Cardiac septum (tissue), 1 donor: ENCODE measurements around the gene PHOSPHO1. TPM values are rescaled to one million over a fixed set of nuclear protein-coding genes. Genes with fewer than 3 reads are reported as not detected.

Experiments
- DNase-seq: peaks from one replicate; pipeline ENCODE4 v3.0.0-alpha.2; 2020; ENCODE audit warnings: low spot score
- intact Hi-C: fragments of 100-400 bp; cut with DNase I; formaldehyde crosslinking; loops from one replicate; pipeline ENCODE4 v1.14.0; 2022
- total RNA-seq: library from RNA; stranded (reverse); fragmentation: NEBNext Ultra II Directional; extraction: Animal tissue kit (Norgen Biotek cat#: 25700); gene quantifications from one replicate; pipeline ENCODE4 v1.2.1, GENCODE V29; 2021
- donor health status: DM: no; HTN: no; CAD: no.

PHOSPHO1 gene
- total RNA-seq, 1 donor from 2014 or later: 3.8 TPM

DNA sequence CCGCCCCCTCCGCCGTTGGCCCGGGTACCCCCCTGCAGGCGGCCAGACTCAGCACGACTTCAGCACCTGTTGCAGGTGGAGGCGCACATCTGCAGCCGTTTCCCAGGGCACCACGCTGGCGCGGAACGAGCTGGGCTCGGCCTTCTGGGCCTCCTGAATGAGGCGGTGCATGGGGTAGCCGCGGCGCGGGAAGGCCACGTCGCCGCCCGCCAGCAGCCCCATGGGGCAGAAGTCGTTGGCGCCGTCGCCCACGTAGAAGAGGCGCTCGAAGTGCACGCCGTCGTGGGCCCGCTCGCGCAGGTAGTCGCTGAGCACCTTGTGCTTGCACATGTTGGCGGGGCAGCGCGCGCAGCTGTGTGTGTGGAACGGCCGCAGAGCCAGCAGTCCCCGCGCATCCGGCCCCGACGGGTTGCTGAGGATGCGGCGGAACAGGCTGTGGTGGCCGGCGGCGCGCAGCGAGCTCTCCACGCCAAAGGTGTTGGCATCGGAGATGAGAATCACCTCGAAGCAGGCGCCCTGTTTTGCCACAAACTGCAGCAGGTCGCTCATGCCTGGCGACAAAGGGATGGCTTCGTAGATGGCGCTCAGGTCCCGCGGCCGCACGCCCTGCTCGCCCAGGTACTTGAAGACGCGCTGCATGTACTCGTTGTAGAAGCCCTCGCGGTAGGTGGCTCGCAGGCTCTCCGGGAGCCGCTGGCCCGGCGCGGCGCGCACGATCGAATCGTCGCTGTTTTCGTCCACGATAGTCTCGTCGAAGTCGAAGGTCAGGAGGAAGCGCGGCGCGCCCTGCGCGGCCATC lies 6.2 kb downstream of the PHOSPHO1 start:
- intact Hi-C loops: loop anchor here (5.0 kb wide), 1 partner anchor 42 kb away; no protein-coding TSS in a partner anchor

GRCh38 chr17:49223517-49224197 lies 6.9 kb downstream of the PHOSPHO1 start:
- peak; percentile 89 for DNase-seq
- intact Hi-C loops: loop anchor here (5.0 kb wide), 1 partner anchor 41 kb away; no protein-coding TSS in a partner anchor

More for the DNA sequence above, 6.2 kb downstream of the PHOSPHO1 start:
- DNase-seq: no peak

- intact Hi-C loops: loop anchor here (5.0 kb wide), 1 partner anchor 41 kb away; no protein-coding TSS in a partner anchor
- DNase-seq: no peak
Measured at GRCh38 chr17:49223168-49223516, 7.4 kb downstream of the PHOSPHO1 start.

DNA sequence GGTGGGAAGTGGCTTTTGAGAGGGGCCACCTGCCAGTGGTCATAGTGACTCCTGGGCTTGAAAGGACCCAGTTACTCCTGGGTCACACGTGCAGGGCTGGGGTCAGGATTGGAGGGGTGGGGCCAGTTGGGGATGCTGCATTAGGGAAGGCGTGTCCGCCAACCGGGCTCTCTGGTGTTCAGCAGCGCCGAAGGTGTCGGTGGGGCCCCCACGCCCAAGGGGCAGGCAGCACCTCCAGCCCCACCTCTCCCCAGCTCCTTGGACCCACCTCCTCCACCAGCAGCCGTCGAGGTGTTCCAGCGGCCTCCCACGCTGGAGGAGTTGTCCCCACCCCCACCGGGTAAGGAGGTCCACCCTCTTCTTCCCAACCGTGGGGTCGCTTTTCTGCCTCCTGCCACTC lies 10.6 kb downstream of the PHOSPHO1 start:
- DNase-seq: no peak
- intact Hi-C loops: loop anchor here (5.0 kb wide), 1 partner anchor 38 kb away; no protein-coding TSS in a partner anchor

DNA sequence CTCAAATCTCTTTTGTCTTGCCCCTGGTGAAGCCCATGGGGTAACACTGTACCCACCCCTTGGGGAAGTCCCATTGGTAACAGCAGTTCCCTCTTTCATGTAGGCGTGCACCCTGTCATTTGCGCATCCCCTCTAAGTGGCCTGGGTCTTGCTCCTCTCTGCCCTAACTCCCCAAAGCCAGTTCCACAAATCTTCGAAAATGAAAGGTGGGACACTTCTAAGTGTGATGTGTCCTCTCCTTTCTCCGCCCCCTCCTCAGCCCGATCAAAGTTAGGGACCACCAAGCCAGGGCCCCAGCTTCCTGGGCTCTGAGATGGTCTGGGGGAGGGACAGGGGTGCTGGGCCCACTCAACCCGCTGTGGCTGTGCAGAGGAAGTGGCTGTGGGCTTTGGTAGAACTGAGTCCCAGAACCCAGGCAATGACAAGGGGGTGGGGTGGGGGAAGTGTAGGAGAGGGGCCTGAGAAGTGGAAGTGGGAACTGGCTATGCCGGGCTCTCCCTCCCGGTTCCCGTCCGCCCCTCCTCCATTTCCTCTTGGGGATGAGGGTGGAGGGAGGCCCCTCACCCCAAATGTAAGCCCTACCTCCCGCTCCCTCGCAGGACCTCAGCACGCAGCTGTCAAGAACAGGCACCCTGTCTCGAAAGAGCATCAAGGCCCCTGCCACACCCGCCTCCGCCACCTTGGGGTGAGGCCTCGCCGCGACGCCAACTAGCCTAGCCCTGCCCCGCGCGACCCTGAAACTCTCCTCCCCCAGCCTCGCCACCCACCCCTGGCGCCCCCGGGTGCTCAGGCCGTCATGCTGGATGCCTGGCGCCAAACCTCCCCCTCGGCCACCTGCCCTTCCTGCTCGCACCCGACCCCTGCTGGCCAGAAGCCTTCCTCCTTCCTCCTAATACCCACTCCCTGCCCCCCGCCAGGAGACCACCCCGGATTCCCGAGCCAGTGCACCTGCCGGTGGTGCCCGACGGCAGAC lies 11.4 kb downstream of the PHOSPHO1 start:
- intact Hi-C loops: no loop called here
- DNase-seq: no peak

DNA sequence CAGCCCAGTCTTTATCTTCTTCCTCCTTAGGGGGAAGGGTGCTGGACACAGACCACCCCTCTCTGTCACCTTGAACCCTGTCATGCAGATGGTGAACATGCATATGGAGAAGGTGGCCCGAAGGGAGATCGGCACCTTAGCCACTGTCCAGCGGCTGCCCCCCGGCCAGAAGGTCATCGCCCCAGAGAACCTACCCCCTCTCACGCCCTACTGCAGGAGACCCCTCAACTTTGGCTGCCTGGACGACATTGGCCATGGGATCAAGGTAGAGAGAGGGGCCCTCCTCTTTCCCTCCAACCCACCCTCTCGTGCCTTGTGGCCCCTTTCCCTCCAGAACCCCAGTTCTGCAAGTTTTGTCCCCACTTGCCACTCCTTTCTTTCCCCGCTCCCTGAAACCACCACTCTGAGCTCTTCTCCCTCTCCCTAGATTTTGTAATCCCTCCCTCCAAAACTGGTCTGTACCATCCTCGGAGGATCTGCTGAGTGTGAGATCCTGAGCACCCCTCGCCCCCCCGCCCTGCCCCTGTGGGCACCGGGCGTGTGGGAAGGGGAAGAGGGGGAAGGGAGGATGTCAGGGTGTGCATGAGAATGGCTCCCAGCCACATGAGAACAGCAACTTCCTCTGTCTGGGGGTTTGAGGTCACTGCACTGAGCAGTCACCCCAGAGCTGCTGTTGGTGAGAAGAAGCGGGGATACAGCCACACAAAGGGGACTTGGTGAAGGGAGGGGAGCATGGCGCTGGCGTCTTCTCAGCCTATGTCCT lies 12.8 kb downstream of the PHOSPHO1 start:
- peak; percentile 88 for DNase-seq
- intact Hi-C loops: no loop called here

- DNase-seq: no peak
- intact Hi-C loops: no loop called here
Measured at GRCh38 chr17:49216953-49217650, 13.5 kb downstream of the PHOSPHO1 start.

- intact Hi-C loops: no loop called here
- no peak for DNase-seq
Measured at GRCh38 chr17:49216482-49216881, 14.1 kb downstream of the PHOSPHO1 start.

DNA sequence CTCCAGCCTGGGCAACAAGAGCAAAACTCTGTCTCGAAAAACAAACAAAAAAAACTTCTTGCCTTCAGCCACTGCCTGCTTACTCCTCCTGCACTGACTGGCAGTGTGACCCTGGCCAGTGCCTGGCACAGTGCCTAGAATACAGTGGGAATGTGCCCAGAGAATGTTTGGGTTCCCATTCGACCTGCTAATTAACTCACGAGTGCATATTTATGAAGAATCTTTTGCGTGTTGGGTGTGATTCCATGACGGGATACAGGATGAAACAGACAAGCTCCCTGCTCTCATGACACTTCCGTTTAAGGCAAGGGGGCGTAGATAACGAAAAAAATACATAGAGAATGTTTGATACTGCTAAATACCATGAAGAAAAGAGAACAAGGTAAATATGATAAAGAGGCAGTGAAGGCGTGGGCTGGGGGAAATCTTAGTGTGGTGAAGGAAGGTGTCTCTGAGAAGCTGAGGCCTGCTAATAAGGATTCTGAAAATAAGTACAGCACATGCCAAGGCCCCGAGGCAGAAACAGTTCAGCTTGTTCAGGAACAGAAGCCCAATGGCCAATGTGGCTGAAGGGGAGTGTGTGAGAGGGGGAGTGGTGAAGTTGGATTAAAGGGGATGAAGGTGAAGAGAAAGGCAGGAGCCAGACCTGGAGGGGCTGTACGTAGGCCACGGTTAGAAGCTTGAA lies 15.8 kb downstream of the PHOSPHO1 start:
- intact Hi-C loops: no loop called here
- no peak for DNase-seq

DNA sequence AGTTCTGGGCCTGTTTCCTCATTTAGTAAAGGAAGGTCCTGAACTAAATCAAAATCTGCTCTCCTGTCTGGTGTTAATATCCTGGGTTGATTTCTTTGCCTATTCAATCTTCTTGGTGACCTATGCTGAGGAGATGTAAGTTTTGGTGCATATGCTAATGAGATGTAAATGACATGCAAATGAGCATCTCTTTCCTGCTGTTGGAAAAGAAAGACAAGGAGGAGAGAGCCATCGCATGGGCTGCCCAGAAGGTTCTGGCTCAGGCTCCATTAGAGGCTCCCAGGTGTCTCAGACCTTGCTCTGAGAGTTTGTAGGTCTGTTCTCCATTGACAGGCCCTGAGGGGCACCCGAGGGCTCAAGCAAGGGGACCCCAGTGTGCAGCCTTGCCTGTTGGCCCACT lies 16.7 kb downstream of the PHOSPHO1 start:
- intact Hi-C loops: no loop called here
- DNase-seq: no peak

DNA sequence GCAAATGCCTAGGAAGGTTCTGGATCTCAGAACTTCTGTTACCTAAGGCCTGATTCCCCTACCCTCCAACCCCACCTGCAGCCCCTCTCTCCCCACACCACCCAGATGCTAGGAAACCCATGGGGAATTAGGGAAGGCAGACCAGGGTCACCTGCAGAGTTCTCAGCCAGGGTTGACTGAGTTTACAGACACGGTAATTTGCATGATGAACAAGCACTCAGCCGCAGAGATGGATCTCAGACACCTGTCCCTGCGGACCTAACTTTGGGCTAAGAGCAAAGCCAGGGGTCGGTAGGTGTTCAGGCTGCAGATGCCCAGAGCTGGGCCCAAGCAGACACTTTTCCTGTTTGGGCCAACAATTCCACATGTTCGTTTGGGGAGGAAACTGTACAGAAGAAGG lies 17.2 kb downstream of the PHOSPHO1 start:
- DNase-seq: no peak
- intact Hi-C loops: no loop called here

DNA sequence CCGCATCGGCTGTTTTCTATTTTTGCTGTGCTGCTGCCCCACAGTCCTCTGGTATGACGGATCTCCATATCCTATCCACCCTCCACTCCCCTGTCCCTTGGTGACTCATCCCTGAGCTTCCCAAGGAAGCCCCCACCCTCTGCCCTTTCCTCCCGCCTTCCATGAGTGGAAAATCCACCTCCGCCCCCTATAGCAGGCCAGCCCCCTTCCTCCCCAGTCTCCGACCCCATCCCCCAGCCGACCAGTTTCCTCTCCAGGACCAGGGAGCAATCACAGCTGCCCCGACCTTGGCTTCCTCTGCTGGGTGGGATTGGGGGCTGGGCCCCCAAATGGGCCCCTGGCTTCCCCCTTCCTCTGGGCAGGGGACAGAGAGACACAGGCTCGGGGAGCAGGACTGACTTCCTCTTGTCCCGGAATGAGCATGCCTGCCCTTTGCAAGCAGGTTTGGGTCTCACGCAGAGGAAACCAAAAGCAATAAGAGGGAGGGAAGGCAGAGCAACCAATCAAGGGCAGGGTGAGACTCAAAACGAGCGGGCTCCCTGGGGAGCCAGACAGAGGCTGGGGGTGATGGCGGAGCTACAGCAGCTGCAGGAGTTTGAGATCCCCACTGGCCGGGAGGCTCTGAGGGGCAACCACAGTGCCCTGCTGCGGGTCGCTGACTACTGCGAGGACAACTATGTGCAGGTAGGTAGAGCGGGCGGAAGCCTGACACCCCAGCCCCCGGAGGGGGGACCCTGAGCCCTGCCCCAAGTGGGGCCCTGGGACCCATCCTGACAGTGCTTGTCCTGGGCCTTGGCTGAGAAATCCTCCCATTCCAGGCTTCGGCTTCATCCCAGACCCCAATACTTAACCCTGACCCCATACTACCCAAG lies 20.2 kb downstream of the PHOSPHO1 start, which contains the start of the genes ABI3 and GNGT2:
TSS of gene ABI3 (plus strand) at position 550 of the 872 bp plus-strand sequence. CDS start at position 568, 18 bp downstream.
TSS of gene GNGT2 (minus strand) at position 417 of the 872 bp plus-strand sequence. CDS start 3,152 bp downstream, outside the sequence.
- no peak for DNase-seq

DNA sequence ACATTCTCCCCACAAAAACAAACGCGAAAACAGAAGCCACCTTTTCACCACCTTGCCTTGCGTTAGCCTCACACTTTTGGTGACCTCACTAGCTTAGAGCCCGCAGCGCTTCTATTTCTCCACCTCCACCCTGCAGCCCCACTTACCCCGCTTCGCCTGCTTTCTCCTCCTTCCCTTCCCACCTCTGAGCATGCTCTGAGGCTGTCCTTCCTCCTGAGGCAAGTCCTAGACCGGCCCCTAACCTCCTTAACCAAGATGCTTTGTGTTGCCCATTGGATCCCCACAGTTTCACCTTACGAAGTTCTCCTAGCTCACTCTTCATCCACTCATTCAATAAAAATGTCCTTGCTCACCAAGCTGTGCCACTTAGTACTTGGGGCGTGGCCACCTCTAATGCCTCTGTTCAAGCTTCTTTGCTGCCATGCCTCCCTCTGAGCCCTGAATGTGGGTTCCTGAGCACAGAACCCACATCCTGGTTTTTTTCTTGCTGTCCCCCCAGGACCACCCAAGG lies 21.5 kb downstream of the PHOSPHO1 start:
- no peak for DNase-seq
- intact Hi-C loops: no loop called here

More for the DNA sequence above, 20.2 kb downstream of the PHOSPHO1 start, which contains the start of the genes ABI3 and GNGT2:
- intact Hi-C loops: no loop called here

DNA sequence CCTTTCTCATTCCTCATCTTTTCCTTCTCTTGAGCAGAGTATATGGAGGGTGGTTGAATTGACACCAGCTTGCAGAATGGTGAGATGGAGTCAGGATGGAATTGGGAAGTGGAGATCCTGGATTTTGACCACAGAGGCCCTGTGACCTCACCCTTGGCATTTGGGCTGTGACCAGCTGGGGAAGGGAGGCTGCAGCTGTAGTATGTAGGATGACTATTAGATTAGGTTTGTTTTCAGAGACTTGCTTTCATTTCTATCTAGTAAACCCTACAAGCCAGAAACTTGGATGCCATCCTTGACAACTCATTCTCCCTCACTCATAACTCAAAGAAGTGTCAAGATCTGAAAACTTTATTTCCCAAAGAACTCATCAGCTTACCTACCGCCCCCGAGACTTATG lies 26.1 kb downstream of the PHOSPHO1 start:
- intact Hi-C loops: no loop called here
- DNase-seq: no peak

GRCh38 chr17:49203796-49204195 lies 26.8 kb downstream of the PHOSPHO1 start:
- intact Hi-C loops: no loop called here
- no peak for DNase-seq

DNA sequence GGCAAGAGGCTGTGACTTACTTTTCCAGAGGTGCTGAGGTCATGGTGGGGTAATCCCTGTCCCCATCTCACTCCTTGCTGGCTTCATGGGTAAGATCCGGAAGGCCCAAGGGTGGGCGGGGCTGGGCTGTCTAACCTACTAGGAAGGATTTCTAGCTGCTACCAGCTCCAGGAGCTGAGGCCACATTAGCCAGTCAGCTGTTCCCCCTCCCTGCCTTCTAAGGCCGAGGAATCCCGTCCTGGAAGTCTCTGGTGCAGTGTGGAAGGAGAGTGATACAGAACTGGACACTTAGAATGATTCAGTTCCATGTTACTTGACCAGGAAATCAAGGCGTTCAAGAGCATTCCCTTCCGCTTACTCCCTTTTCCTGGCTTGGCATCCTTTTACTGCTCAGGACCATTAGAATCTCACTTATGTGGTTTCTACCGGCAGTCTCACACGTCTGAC lies 29.1 kb downstream of the PHOSPHO1 start:
- no peak for DNase-seq
- intact Hi-C loops: no loop called here
